Fibroblast of lung (primary cell): ENCODE measurements around the gene KDM8.

Experiments
- EZH2 ChIP-seq: IDR thresholded peaks from 2 replicates; pipeline ENCODE4 v1.5.1; 2012; ENCODE audit warnings: low read length, control low read depth, mild to moderate bottlenecking; ENCODE audit errors: missing control alignments
- TF ChIP-seq, protein P1 (sequence below), 2 donors: IDR thresholded peaks in 1 of 2; conservative IDR thresholded peaks in 1 of 2; 1 replicate in 1 of 2; 2 replicates in 1 of 2; pipeline ENCODE4 v1.5.1; 2011 to 2012; ENCODE audit warnings: low read length in 2 of 2, control low read depth in 1 of 2, inconsistent platforms in 1 of 2, low read depth in 1 of 2, mild to moderate bottlenecking in 1 of 2

DNA sequence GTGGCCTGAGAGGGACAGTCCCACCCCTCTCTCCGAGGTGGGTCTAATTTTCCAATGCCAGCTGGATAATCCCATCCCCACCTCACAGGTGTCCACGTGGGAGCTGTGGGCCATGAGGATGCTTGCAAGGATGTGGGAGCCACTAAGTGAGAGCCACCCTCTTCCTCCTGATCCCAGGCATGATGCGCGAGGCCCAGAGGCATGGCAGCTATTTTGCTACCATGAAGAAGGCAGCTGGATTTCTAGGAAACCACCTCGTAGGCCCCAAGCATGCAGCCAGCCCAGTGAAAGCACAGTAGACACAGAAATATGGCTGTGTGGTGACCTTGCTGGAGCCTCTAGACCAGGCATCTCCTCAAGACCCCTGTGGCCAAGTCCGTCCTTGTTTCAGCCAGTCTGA is 20.4 kb downstream of the KDM8 start:
- TF ChIP-seq, protein P1, sequence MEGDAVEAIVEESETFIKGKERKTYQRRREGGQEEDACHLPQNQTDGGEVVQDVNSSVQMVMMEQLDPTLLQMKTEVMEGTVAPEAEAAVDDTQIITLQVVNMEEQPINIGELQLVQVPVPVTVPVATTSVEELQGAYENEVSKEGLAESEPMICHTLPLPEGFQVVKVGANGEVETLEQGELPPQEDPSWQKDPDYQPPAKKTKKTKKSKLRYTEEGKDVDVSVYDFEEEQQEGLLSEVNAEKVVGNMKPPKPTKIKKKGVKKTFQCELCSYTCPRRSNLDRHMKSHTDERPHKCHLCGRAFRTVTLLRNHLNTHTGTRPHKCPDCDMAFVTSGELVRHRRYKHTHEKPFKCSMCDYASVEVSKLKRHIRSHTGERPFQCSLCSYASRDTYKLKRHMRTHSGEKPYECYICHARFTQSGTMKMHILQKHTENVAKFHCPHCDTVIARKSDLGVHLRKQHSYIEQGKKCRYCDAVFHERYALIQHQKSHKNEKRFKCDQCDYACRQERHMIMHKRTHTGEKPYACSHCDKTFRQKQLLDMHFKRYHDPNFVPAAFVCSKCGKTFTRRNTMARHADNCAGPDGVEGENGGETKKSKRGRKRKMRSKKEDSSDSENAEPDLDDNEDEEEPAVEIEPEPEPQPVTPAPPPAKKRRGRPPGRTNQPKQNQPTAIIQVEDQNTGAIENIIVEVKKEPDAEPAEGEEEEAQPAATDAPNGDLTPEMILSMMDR (conservative IDR thresholded peaks at IDR 0.05 in 1 of 2, IDR thresholded peaks at IDR 0.05 in 1 of 2; ENCODE audit: low read depth in 1 of 2, low read length in 2 of 2), result no peak
- no peak for TF ChIP-seq EZH2
